ENCODE data around the gene IL20.

Gene IL20

GRCh38 chr1:206882555-206882954, 17.1 kb downstream of the IL20 start:
- no peak for DNase-seq

- no peak for DNase-seq
These were observed 17.7 kb downstream of the IL20 start for GRCh38 chr1:206883160-206883559.

DNA sequence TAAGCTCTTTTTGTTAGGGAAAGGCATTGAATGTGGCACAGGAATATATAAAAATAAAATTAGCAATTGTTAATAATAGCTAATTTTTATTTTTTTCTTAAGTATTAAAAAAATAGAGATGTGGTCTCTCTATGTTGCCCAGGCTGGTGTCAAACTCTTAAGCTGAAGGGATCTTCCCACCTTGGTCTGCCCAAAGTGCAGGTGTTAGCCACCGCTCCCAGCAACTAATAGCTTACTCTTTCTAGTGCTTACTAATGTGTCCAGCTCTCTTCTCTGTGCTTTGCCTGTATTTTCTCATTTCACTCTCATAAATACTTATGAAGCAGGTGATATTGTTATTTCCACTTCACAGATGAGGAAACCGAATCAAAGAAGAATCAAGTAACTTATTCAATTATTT, 18.5 kb downstream of the IL20 start:
- DNase-seq = no peak

DNA sequence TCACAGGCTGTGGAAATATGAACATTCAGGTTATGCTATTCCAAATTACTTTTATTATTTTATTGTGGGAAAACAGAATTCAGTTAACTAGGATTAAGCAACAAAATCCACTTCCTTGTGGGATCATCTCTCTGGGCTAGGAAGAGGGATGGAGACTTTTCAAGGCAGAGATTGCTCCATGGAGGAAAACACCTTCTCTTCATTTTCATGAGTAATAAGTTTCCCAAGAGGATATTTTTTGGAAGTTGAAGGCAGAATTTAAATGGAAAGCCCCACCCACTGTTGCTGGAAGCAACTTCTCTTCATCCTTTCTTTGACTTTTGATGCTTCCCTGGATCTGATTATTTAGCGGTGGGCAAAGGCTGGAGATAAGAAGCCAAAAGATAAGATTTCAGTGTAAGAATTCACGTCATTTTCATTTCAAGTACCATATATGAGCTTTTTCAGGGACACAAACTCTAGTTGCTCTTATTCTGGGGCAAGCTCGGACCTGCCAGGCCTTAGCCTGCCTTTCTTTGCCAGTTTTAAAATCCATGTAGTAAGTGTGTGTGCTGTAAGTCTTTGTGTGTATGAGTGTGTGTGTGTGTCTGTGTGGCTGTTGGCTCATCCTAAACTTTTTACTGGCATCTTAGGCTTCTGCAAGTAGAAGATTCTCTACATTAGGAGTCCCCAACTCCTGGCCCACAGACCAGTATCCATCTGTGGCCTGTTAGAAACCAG, 20.1 kb downstream of the IL20 start:
- DNase-seq = no peak

- no peak for DNase-seq
These were observed 21.4 kb downstream of the IL20 start for GRCh38 chr1:206886831-206887230.

GRCh38 chr1:206887701-206888100, 22.3 kb downstream of the IL20 start:
- DNase-seq = no peak

GRCh38 chr1:206890125-206891060, 25.0 kb downstream of the IL20 start:
- DNase-seq = no peak

GRCh38 chr1:206891412-206891811, 26.0 kb downstream of the IL20 start:
- no peak for DNase-seq

- DNase-seq = no peak
These were observed 27.0 kb downstream of the IL20 start for GRCh38 chr1:206892351-206892984.

GRCh38 chr1:206893380-206893779, 28.0 kb downstream of the IL20 start:
- no peak for DNase-seq

DNA sequence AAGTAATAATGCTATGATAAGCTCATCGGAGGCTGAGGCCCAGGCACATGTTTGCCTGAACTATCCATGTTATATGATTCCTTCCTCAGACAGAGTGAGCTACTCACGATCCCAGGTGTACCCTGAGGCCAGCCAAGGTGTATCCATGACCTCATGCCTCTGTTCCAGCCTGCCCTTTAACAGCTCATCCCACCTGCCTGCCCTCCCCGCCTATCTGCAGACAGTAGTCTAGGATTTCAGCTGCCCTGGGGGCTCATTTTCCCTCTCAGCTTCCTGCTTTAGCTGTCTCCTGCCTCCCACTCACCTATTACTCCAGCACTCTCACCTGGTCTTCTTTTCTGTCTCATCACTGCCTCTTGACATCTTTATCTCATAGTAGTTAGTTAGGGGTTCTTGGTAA, 29.9 kb downstream of the IL20 start:
- peak; percentile 97 for DNase-seq

GRCh38 chr1:206895837-206896242, 30.4 kb downstream of the IL20 start:
- DNase-seq = peak; percentile 92

- peak; percentile 81 for DNase-seq
These were observed 30.8 kb downstream of the IL20 start for GRCh38 chr1:206896261-206896660.

DNA sequence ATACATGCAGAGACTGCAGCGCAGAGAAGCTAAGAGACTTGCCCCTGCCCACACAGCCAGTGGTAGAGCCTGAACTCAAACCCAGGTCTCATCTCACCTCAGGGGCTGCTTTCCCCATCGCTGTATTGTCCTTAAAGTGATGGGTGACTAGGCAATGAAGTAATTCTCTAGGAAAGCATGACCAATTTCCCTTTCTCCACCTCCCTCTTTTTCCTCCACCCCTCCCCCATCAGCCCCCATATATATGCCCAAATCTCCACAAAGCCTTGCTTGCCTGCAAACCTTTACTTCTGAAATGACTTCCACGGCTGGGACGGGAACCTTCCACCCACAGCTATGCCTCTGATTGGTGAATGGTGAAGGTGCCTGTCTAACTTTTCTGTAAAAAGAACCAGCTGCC, 31.8 kb downstream of the IL20 start, which contains the start of gene IL24:
Gene IL24, plus strand, starts transcription at position 269 of the 400 bp plus-strand sequence. CDS start 390 bp downstream, outside the sequence.
- no peak for DNase-seq

DNA sequence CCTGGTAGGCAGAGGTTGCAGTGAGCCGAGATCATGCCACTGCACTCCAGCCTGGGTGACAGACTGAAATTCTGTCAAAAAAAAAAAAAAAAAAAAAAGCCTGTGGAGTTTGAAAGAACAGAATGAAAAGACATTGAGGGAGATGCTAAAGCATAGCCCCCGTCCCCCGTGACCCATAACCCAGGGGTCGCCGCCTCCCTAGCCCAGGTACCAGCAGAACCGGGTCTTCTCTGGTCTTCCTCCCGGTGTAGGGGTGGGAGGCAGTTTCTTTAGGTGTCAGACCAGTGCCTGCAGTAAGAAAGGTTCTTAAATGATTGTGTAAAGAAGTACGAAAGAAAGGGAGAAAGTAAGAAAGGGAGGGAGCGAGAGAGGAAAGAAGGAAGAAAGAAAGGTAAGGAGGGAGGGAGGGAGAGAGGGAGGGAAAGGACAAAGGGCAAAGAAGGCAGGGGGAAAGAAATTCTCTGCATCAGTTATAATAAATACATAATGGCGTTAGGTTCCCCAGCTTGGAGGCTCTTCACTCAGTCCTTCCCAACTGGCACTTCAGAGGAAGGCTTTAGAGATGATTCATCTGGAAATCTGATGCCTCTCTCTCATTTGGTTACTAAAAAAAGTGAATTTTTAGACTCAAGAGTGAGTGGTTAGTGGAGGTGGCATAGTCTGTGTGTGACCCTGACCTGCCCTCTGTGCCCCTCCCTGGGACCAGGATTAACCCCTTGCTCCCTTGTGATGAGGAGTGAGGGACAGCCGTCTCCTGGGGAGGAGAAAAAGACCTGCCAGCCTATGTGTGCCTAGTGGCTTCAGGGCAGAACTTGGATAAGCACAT, 32.9 kb downstream of the IL20 start:
- DNase-seq = peak; percentile 18

GRCh38 chr1:206898915-206899431, 33.5 kb downstream of the IL20 start:
- no peak for DNase-seq

DNA sequence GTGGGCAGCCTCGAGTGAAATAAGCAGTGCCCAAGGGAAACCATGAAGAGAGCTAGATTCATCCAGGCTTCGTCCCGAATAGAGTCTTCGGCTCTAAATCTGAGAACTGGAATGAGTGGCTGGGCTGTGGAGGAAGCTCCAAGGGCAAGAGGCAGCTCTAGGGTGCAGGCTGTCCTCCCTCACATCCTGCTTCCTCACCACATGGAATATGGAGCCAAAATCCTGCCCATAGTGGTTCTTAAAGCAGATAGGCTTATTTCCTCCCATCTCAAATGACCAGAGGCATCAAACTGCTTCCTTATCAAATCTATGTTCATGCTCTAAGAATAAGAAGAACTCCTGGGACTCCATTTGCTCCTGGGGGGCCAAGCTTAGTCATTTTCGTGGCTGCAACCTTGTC, 34.3 kb downstream of the IL20 start:
- DNase-seq = no peak

DNA sequence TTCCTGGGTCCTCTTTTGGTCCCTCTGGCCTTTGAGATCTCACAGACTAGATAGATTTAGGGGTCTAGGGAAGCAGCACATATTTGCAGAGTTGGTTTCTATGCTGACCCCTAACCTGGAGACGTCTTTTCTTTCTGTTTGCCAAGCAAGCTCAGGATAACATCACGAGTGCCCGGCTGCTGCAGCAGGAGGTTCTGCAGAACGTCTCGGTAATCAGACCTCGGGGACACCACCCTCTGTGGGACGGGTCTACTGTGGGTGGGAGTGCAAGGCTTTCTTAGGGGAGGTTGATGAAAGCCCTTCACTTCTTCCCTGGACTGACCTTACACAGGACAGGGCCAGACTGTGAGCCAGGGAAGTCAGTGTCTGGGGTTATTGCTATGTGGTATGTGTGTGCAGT, 34.7 kb downstream of the IL20 start:
- DNase-seq = no peak

DNA sequence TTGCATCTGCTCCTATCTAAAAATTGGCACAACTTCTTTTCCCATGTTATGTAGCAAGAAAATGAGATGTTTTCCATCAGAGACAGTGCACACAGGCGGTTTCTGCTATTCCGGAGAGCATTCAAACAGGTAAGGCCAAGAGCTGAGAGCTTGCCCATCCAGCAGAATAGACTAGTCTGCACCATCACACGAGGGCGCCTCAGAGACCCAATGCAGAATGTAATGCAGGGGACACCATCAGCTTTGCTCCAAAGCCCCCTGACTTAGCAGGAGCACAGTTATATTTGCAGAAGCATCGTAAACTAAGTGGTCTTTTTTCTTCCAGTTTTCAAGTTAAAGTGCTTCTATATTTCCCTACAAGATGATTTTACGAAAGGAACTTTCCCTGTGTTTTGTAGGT, 36.5 kb downstream of the IL20 start:
- DNase-seq = no peak

GRCh38 chr1:206902702-206903101, 37.3 kb downstream of the IL20 start:
- DNase-seq = no peak

- no peak for DNase-seq
These were observed 38.3 kb downstream of the IL20 start for GRCh38 chr1:206903687-206904086.

- DNase-seq = no peak
These were observed 39.2 kb downstream of the IL20 start for GRCh38 chr1:206904423-206905142.

Data from NCI-H69 (cell line).